Thyroid gland (tissue), 4 donors: ENCODE data around the gene STRA8.

Source experiments
- POLR2A ChIP-seq, 2 donors: fragments of 450-650 bp; IDR thresholded peaks; one replicate each; pipeline ENCODE4 v1.6.1; 2017; ENCODE audit warnings: antibody characterized with exemption in 2 of 2, mild to moderate bottlenecking in 2 of 2, moderate library complexity in 1 of 2
- TF ChIP-seq, protein P1 (sequence below), 6 experiments: fragments of 200-600 bp in 3 of 6; fragments of 450-650 bp in 3 of 6; sonication (generic) in 3 of 6; IDR thresholded peaks; one replicate each; pipeline ENCODE4 v1.5.1; 2016 to 2019; ENCODE audit warnings: antibody characterized with exemption in 6 of 6, mild to moderate bottlenecking in 2 of 6, inconsistent platforms in 1 of 6, moderate library complexity in 1 of 6

DNA sequence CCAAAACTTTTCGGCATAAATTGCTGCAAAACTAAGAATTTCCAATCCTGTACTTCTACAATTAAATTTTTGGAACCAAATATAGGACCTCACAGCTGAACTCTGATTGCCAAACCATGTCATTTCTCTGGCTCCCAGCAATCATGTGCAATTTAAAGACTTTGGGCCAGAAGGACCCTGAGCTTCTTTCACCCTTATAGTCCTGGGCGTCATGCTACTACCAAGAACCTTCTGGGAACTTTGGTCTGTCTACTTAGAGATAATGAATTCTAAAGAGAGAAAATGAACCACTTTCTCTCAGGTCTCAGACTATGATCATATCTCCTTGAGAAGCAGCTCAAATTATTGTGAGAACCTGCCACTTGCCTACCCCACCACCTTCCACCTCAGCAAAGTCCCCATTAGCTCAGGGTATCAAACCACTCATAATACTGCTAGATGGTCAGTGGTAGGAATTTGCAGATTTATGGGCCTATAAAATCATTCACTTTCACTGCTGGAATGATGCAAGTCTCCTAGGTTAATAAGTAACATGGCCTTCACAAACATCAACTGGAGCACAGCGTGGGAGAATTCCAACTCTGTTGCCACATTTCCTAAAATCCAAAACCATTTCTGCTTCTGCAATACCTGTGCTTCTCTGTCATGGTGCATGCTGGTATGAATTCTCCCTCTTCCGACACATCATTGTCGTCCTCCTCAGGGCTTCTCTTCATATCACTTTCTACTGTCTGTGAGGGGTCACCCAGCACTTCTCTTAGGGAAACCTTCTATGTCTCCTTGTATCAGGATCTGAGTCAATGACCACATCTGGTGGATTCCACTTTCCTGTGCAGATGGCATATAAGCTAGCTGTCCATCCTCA, 15.8 kb upstream of the STRA8 start:
- TF ChIP-seq, protein P1, sequence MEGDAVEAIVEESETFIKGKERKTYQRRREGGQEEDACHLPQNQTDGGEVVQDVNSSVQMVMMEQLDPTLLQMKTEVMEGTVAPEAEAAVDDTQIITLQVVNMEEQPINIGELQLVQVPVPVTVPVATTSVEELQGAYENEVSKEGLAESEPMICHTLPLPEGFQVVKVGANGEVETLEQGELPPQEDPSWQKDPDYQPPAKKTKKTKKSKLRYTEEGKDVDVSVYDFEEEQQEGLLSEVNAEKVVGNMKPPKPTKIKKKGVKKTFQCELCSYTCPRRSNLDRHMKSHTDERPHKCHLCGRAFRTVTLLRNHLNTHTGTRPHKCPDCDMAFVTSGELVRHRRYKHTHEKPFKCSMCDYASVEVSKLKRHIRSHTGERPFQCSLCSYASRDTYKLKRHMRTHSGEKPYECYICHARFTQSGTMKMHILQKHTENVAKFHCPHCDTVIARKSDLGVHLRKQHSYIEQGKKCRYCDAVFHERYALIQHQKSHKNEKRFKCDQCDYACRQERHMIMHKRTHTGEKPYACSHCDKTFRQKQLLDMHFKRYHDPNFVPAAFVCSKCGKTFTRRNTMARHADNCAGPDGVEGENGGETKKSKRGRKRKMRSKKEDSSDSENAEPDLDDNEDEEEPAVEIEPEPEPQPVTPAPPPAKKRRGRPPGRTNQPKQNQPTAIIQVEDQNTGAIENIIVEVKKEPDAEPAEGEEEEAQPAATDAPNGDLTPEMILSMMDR (IDR thresholded peaks at IDR 0.05) = no peak
- TF ChIP-seq POLR2A (IDR thresholded peaks at IDR 0.05) = no peak
